ENCODE data around the gene RHOT2. TPM values are rescaled to one million over a fixed set of nuclear protein-coding genes. Genes with fewer than 3 reads are reported as not detected.

Gene RHOT2
- polyA plus RNA-seq (2013, experiment 1 of 4): 131 TPM
- 108 TPM for polyA plus RNA-seq (2013, experiment 2 of 4)
- polyA plus RNA-seq (2013, experiment 3 of 4): 106 TPM
- polyA plus RNA-seq (2013, experiment 4 of 4): 113 TPM

DNA sequence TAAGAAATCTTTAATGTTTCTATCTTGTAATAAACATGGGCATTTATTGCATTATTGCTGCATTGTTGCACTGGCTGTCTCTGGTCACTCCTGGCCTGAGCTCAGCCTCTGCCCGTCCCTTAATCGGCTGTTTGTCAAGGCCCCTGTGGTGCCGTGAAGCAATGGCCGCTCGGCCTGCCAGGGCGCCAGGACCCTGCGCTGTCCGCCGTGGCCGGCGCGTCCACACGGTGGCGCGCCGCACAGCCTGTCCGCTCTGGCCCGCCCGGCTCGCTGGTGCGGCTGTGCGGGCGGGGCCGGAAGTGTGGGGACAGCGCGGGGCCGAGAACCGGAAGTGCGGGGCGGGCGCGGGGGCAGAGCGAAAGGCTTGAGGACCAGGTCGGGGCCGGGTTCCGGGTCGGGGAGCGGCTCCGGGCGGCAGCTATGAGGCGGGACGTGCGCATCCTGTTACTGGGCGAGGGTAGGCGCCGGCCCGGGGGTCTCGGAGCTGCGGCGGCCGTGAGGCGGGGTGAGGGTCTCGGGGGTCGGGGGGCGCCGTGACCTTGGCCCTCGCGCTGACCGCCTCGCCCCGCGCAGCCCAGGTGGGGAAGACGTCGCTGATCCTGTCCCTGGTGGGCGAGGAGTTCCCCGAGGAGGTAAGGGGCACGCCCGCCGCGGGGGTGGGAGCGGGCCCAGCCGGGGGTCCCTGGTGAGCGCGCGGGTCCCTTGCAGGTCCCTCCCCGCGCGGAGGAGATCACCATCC lies at the start of gene RHOT2:
Gene RHOT2, plus strand, starts transcription at position 353 of the 739 bp plus-strand sequence. Its CDS starts 68 bp downstream, at position 421.
- Histone ChIP-seq H3K4me3 (ENCODE audit: insufficient read depth, low read depth, low read length) (peak within 1 kb of the TSS; percentile 98), H3K27ac (ENCODE audit: insufficient read depth, low read depth, low read length, poor library complexity, severe bottlenecking) (no peak within 1 kb of the TSS), H3K27me3 (ENCODE audit: control insufficient read depth, insufficient read depth, low read length, poor library complexity, severe bottlenecking) (no peaks in the 10 kb centered on the region), H3K9me3 (ENCODE audit: control insufficient read depth, low read length) (no peaks in the 10 kb centered on the region), H3K36me3 (ENCODE audit: control insufficient read depth, insufficient read depth, low read length) (peaks cover 32% of the 10 kb centered on the region), H3K4me1 (ENCODE audit: control insufficient read depth, insufficient read depth, low read length) (peaks cover 5% of the 10 kb centered on the region)
- WGBS, 2 experiments: 1% methylated on average over 78 of the region's 78 CpGs

DNA sequence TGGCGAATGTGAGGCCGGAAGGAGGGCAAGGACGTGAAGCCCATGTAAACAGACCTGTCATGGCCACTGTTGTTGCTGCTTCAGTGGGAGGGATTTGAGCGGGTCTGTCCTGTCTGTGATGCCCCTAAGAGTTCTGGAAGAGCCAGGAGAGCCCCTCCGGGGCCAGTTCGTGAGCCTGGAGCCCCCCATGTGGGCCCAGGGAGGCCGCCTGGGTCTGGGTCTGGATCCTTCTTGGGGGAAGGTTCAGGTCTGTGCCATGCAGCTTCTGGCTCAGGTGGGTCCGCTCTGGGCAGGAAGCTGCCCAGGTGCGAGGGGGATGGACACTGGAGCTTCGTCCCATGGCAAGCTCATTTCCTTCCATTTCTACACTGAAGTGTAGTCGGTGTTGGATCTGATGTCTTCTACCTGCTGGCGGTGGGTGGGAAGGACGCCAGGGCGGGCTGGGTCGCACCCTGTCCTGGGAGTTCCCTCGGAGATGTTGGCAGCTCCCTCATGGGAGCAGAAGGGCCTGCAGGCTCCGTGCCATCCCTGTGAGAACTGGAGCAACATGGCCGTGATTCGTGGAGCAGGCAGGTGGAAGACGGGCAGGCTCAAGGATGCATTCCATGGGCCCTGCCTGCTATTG lies 48.3 kb upstream of the RHOT2 start:
- Histone ChIP-seq H3K27ac (ENCODE audit: insufficient read depth, low read depth, low read length, poor library complexity, severe bottlenecking) (no peak overlapping the region), H3K27me3 (ENCODE audit: control insufficient read depth, insufficient read depth, low read length, poor library complexity, severe bottlenecking) (no peaks in the 10 kb centered on the region), H3K36me3 (ENCODE audit: control insufficient read depth, insufficient read depth, low read length) (no peaks in the 10 kb centered on the region), H3K4me3 (ENCODE audit: insufficient read depth, low read depth, low read length) (no peak overlapping the region), H3K9me3 (ENCODE audit: control insufficient read depth, low read length) (no peaks in the 10 kb centered on the region), H3K4me1 (ENCODE audit: control insufficient read depth, insufficient read depth, low read length) (no peaks in the 10 kb centered on the region)
- 94% methylated on average over 20 of the region's 20 CpGs for WGBS, 2 experiments

DNA sequence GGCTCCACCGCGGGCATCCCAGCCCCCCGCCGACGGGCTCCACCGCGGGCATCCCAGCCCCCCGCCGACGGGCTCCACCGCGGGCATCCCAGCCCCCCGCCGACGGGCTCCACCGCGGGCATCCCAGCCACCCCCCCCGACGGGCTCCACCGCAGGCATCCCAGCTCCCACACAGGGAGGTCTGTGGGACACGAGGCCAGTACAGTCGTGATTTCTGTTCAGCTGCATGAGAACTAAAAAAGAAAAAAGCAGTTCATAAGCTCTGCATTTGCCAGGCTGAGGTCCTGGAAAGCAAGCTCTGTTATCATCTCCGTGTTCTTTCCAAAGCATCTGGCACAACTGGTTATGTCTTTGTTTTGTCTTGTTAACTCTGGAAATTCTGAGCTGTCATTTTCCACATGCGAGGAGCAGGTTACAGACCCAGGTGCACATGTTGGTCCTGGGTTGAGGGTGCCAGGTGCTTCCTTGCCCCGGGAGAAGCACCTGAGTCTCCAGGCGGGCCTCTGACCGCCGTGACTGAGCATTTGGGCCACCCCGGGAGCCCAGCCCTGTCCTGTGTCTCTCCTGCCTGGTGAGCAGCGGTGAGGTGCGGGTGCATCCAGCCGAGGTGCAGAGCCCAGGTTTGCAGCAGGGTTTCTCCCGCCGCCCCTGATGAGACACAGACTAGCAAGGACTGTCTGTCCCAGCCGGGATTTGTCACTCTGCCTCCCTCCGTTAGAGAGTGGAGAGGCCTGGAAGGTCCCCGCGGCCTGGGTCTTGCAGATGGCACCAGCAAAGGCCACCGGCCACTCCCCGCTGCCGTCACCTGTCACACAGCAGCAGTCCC lies 47.0 kb upstream of the RHOT2 start:
- peaks cover under 1% of the 10 kb centered on the region for H3K36me3 ChIP-seq (ENCODE audit: control insufficient read depth, insufficient read depth, low read length)
- H3K4me1 ChIP-seq (ENCODE audit: control insufficient read depth, insufficient read depth, low read length): no peaks in the 10 kb centered on the region
- no peak overlapping the region for H3K27ac ChIP-seq (ENCODE audit: insufficient read depth, low read depth, low read length, poor library complexity, severe bottlenecking)
- no peaks in the 10 kb centered on the region for H3K9me3 ChIP-seq (ENCODE audit: control insufficient read depth, low read length)
- no peak overlapping the region for H3K4me3 ChIP-seq (ENCODE audit: insufficient read depth, low read depth, low read length)
- no peaks in the 10 kb centered on the region for H3K27me3 ChIP-seq (ENCODE audit: control insufficient read depth, insufficient read depth, low read length, poor library complexity, severe bottlenecking)
- 94% methylated on average over 41 of the region's 41 CpGs for WGBS, 2 experiments

DNA sequence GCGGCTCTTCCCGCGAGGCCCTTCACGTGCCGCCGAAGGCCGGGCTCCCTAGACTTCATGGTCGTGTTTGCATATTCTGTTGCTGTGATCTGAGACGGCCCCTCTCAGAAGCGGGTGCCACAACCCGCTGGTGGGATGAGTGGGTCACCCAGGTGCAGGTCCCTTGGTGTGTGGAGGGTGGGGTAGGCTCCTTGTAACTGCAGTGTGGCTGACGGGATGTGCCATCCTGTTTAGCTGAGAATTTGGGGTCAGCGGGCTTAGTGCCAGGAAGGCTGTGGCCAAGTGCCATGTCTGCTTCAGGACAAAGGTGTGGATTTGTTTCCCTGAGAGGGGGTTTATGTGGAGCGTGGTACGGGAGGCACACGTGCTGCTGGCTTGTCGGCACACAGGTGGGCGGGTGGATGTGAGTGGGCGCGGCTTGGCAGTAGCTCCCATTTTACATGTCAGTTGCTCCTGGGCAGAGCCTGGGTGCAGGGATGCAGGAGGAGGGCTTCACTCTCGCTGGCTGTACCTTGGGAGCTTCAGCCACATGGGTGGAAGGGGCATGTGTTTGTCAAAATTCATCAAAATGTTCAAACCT lies 46.3 kb upstream of the RHOT2 start:
- Histone ChIP-seq H3K9me3 (ENCODE audit: control insufficient read depth, low read length) (no peaks in the 10 kb centered on the region), H3K27ac (ENCODE audit: insufficient read depth, low read depth, low read length, poor library complexity, severe bottlenecking) (no peak overlapping the region), H3K27me3 (ENCODE audit: control insufficient read depth, insufficient read depth, low read length, poor library complexity, severe bottlenecking) (no peaks in the 10 kb centered on the region), H3K4me3 (ENCODE audit: insufficient read depth, low read depth, low read length) (no peak overlapping the region), H3K36me3 (ENCODE audit: control insufficient read depth, insufficient read depth, low read length) (peaks cover 4% of the 10 kb centered on the region), H3K4me1 (ENCODE audit: control insufficient read depth, insufficient read depth, low read length) (no peaks in the 10 kb centered on the region)
- whole genome bisulfite sequencing, 2 experiments: 92 to 93% methylated on average over 21 of the region's 21 CpGs

DNA sequence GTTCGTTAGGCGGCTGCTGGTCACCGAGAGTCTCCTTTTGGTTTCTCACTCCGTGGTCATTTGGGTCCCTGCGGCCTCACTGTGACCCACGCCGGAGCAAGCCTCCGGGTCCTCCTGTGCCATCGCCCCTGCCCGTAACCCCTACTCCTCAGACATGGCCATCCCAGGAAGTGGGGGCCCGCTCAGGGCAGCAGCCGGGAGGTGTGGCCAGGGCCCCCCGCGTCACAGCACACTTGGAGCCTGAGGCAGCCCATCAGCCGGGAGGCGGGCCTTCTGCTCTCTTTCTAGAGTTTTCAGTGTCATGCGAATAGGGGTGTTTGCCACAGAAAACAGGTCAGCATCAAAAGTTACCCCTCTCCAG lies 45.0 kb upstream of the RHOT2 start:
- H3K36me3 ChIP-seq (ENCODE audit: control insufficient read depth, insufficient read depth, low read length): peaks cover 9% of the 10 kb centered on the region
- no peak overlapping the region for H3K27ac ChIP-seq (ENCODE audit: insufficient read depth, low read depth, low read length, poor library complexity, severe bottlenecking)
- peaks cover 2% of the 10 kb centered on the region for H3K4me1 ChIP-seq (ENCODE audit: control insufficient read depth, insufficient read depth, low read length)
- H3K4me3 ChIP-seq (ENCODE audit: insufficient read depth, low read depth, low read length): no peak overlapping the region
- no peaks in the 10 kb centered on the region for H3K9me3 ChIP-seq (ENCODE audit: control insufficient read depth, low read length)
- 86 to 89% methylated on average over 17 of the region's 17 CpGs for WGBS, 2 experiments
- no peaks in the 10 kb centered on the region for H3K27me3 ChIP-seq (ENCODE audit: control insufficient read depth, insufficient read depth, low read length, poor library complexity, severe bottlenecking)

DNA sequence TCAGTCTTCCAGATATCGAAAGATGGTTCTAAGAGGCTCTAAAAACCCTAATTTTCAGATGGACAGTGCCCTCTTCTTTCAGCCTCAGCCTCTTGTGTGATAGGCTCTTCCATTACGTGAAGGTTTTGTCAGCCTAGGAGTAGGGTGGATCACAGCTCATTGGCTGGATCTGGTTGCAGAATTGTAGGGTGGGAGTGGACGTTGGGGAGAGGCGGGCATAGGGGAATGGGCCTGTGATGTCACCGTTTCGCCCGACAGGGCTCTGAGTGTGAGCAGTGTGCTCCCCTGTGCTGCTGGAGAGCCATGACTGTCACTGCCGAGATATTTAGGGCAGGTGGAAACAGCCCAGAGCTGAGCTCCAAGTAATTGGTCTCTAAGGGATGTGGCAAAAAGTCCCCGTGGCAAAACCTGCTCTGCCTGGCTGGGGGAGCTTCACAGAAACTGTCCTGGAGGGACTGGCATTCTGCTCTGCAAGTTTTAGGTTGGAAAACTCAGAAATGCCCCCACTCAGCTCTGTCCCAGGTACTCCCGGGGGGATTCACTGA lies 43.3 kb upstream of the RHOT2 start:
- Histone ChIP-seq H3K4me3 (ENCODE audit: insufficient read depth, low read depth, low read length) (no peak overlapping the region), H3K27me3 (ENCODE audit: control insufficient read depth, insufficient read depth, low read length, poor library complexity, severe bottlenecking) (no peaks in the 10 kb centered on the region), H3K9me3 (ENCODE audit: control insufficient read depth, low read length) (no peaks in the 10 kb centered on the region), H3K27ac (ENCODE audit: insufficient read depth, low read depth, low read length, poor library complexity, severe bottlenecking) (no peak overlapping the region), H3K36me3 (ENCODE audit: control insufficient read depth, insufficient read depth, low read length) (peaks cover 9% of the 10 kb centered on the region), H3K4me1 (ENCODE audit: control insufficient read depth, insufficient read depth, low read length) (peaks cover 19% of the 10 kb centered on the region)
- WGBS, 2 experiments: 91 to 93% methylated on average over 10 of the region's 10 CpGs

DNA sequence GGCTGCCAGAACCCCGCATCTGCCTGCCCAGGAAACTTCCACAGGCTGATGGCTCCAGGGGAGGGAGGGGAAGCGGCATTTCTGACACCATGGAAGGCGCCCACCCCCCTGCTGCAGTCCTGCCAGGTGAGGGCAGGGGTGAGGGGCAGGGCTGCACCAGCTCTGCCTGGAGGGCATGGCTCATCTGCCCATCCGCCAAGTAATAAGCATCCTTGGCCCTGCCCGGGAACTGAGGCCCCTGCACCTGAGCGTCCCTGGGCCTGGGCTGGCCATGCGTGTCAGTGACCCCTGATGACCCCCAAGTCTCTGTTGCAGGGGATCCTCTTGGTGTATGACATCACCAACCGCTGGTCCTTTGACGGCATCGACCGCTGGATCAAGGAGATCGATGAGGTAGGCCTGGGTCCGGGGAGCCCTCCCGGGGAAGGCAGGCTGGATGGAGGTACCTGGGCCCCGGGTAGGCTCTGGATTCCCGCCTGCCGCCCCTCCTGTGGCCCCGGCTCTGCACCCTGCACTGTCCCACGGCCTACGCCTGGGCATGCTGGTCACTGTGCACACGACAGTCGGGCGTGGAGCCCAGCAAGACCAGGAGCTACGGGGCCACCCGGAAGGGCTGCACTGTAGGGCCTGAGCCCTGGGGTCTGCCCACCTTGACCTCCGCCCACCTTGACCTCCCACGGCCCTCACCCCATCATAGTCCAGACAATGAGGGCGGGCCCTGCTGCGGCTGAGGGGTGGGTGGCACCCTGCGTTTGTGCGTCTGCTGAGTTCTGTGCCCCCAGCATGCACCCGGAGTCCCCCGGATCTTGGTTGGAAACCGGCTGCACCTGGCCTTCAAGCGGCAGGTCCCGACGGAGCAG lies 42.6 kb upstream of the RHOT2 start:
- Histone ChIP-seq H3K4me1 (ENCODE audit: control insufficient read depth, insufficient read depth, low read length) (peaks cover 27% of the 10 kb centered on the region), H3K4me3 (ENCODE audit: insufficient read depth, low read depth, low read length) (no peak overlapping the region), H3K36me3 (ENCODE audit: control insufficient read depth, insufficient read depth, low read length) (peaks cover 9% of the 10 kb centered on the region), H3K27me3 (ENCODE audit: control insufficient read depth, insufficient read depth, low read length, poor library complexity, severe bottlenecking) (no peaks in the 10 kb centered on the region), H3K9me3 (ENCODE audit: control insufficient read depth, low read length) (no peaks in the 10 kb centered on the region), H3K27ac (ENCODE audit: insufficient read depth, low read depth, low read length, poor library complexity, severe bottlenecking) (no peak overlapping the region)
- 92 to 93% methylated on average over 37 of the region's 37 CpGs for WGBS, 2 experiments

DNA sequence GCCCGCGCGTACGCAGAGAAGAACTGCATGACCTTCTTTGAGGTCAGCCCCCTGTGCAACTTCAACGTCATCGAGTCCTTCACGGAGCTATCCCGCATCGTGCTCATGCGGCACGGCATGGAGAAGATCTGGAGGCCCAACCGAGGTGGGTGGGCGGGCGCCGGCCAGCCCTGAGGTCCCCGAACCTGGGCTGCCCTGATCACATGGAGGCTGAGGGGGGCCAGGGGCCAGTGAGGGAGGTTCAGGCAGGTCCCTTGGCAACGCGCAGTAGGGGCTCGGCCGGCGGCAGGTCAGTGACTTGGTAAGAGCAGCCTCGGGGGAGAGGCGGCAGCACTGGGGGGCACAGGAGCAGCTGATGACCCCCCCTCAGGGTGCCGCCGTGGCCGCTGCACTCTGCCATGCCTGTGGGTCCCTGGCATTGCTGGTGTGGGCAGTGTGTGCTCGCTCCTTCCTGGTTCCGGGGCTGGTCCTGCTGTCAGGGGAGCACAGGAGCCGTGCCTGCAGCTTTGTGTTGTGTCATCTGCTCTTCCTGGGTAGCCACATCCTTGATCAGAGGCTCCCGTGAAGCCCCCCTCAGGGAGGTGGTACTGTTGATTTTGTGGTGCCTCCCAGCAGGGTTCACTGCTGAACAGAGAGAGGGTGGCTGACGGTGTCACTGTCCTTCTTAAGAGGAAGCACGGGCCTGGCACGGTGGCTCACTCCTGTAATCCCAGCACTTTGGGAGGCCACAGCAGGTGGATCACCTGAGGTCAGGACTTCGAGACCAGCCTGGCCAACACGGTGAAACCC lies 41.8 kb upstream of the RHOT2 start:
- 96% methylated on average over 35 of the region's 35 CpGs for WGBS, 2 experiments
- H3K36me3 ChIP-seq (ENCODE audit: control insufficient read depth, insufficient read depth, low read length): peaks cover 9% of the 10 kb centered on the region
- no peak overlapping the region for H3K27ac ChIP-seq (ENCODE audit: insufficient read depth, low read depth, low read length, poor library complexity, severe bottlenecking)
- H3K4me1 ChIP-seq (ENCODE audit: control insufficient read depth, insufficient read depth, low read length): peaks cover 29% of the 10 kb centered on the region
- H3K4me3 ChIP-seq (ENCODE audit: insufficient read depth, low read depth, low read length): no peak overlapping the region
- no peaks in the 10 kb centered on the region for H3K9me3 ChIP-seq (ENCODE audit: control insufficient read depth, low read length)
- H3K27me3 ChIP-seq (ENCODE audit: control insufficient read depth, insufficient read depth, low read length, poor library complexity, severe bottlenecking): no peaks in the 10 kb centered on the region
